ENCODE measurements around the gene ATXN7L3. TPM values are rescaled to one million over a fixed set of nuclear protein-coding genes. Genes with fewer than 3 reads are reported as not detected.

The ATXN7L3 gene
- total RNA-seq, 1 experiment from 2014 or later: 86.7 TPM

- BruUV-seq (replicated peaks): no TSS peak
- H3K4me3 ChIP-seq (replicated peaks in 1 of 2; ENCODE audit: low read depth in 1 of 2, low read length in 2 of 2): no peak overlapping the region
- no peak overlapping the region for H3K27ac ChIP-seq (ENCODE audit: low read depth, low read length)
- peaks cover 5% of the 10 kb centered on the region for H3K79me2 ChIP-seq (ENCODE audit: insufficient read depth, low read length)
- no peak overlapping the region for H3K4me2 ChIP-seq (ENCODE audit: low read length)
- no peaks in the 10 kb centered on the region for H4K20me1 ChIP-seq (ENCODE audit: insufficient read depth)
- H3K4me1 ChIP-seq (ENCODE audit: control insufficient read depth in 1 of 2, insufficient read depth in 2 of 2, low read length in 2 of 2): no peaks in the 10 kb centered on the region
- RAD21 ChIA-PET (ENCODE audit: low non-redundant PET in 1 of 2, low total read pairs in 2 of 2, uncharacterized antibody in 2 of 2, unreplicated experiment in 2 of 2): no interaction called here
- CTCF ChIA-PET: no interaction called here
- ATAC-seq: 0 out of 2 replicates have a peak, but pooled peaks have one; percentile 13
- POLR2A ChIA-PET: no interaction called here
- H3K27me3 ChIP-seq (ENCODE audit: insufficient read depth, low read length): no peaks in the 10 kb centered on the region
- no peak overlapping the region for H3K9ac ChIP-seq (ENCODE audit: low read length)
- peaks cover 9 to 11% of the 10 kb centered on the region in 2 experiments; a peak in 3 of 4 replicates for H3K36me3 ChIP-seq (ENCODE audit: control insufficient read depth in 1 of 2, insufficient read depth in 2 of 2, low read length in 2 of 2)
- DNase-seq (ENCODE audit: low read depth, low spot score): no peak
- TF ChIP-seq CEBPB (IDR thresholded peaks at IDR 0.05; ENCODE audit: low read depth): no peak
- TF ChIP-seq CBX3 (IDR thresholded peaks at IDR 0.05; ENCODE audit: low read depth): no peak
- TF ChIP-seq EZH2phosphoT487 (IDR thresholded peaks at IDR 0.05; ENCODE audit: borderline replicate concordance): no peak
- TF ChIP-seq RAD21 (IDR thresholded peaks at IDR 0.05; ENCODE audit: low read depth): no peak
- TF ChIP-seq SIN3A (IDR thresholded peaks at IDR 0.05; ENCODE audit: low read depth): no peak
- TF ChIP-seq, protein P1, sequence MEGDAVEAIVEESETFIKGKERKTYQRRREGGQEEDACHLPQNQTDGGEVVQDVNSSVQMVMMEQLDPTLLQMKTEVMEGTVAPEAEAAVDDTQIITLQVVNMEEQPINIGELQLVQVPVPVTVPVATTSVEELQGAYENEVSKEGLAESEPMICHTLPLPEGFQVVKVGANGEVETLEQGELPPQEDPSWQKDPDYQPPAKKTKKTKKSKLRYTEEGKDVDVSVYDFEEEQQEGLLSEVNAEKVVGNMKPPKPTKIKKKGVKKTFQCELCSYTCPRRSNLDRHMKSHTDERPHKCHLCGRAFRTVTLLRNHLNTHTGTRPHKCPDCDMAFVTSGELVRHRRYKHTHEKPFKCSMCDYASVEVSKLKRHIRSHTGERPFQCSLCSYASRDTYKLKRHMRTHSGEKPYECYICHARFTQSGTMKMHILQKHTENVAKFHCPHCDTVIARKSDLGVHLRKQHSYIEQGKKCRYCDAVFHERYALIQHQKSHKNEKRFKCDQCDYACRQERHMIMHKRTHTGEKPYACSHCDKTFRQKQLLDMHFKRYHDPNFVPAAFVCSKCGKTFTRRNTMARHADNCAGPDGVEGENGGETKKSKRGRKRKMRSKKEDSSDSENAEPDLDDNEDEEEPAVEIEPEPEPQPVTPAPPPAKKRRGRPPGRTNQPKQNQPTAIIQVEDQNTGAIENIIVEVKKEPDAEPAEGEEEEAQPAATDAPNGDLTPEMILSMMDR (IDR thresholded peaks at IDR 0.05 in 2 of 3, conservative IDR thresholded peaks at IDR 0.05 in 1 of 3; ENCODE audit: borderline replicate concordance in 1 of 3, insufficient read depth in 1 of 3, low read depth in 2 of 3, low read length in 2 of 3): no peak
- no peak for TF ChIP-seq EGR1 (IDR thresholded peaks at IDR 0.05; ENCODE audit: low read depth)
- TF ChIP-seq, protein P2, sequence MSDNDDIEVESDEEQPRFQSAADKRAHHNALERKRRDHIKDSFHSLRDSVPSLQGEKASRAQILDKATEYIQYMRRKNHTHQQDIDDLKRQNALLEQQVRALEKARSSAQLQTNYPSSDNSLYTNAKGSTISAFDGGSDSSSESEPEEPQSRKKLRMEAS (IDR thresholded peaks at IDR 0.05): no peak
- no peak for TF ChIP-seq POLR2A (IDR thresholded peaks at IDR 0.05; ENCODE audit: borderline replicate concordance, extremely low read depth, insufficient read depth, insufficient read length)
- no peak for TF ChIP-seq YY1 (IDR thresholded peaks at IDR 0.05; ENCODE audit: extremely low read depth, insufficient replicate concordance, low read depth, low read length)
- no peak for TF ChIP-seq POLR2AphosphoS5 (IDR thresholded peaks at IDR 0.05; ENCODE audit: low read depth, low read length)
- no peak for TF ChIP-seq ELF1 (IDR thresholded peaks at IDR 0.05; ENCODE audit: borderline replicate concordance, low read depth)
- TF ChIP-seq ZNF274 (IDR thresholded peaks at IDR 0.05; ENCODE audit: low read depth, low read length): no peak
- no peak for TF ChIP-seq ZBTB33 (IDR thresholded peaks at IDR 0.05; ENCODE audit: extremely low read depth, insufficient replicate concordance, low read length)
- no peaks in the 10 kb centered on the region for H3K9me2 ChIP-seq (ENCODE audit: insufficient read depth)
- H2AFZ ChIP-seq (ENCODE audit: low read depth, low read length, poor library complexity, severe bottlenecking): no peak overlapping the region
- intact Hi-C loops (cut with micrococcal nuclease): no loop called here
- no peaks in the 10 kb centered on the region for H3K9me3 ChIP-seq (ENCODE audit: control insufficient read depth in 1 of 2, insufficient read depth in 1 of 2, low read depth in 1 of 2, low read length in 2 of 2)
These were observed 22.8 kb downstream of the ATXN7L3 start for GRCh38 chr17:44176671-44177501.
